Activated B cell treated with CpG ODN at 0.5 μM for 24 hours (primary cell): ENCODE results near the gene PAX2. TPM values are rescaled to one million over a fixed set of nuclear protein-coding genes. Genes with fewer than 3 reads are reported as not detected.

Experiments
- ATAC-seq: fragments of 200-7000 bp; cut with Tn5 transposase; one replicate; pipeline ENCODE4 v1.10.0; 2021; ENCODE audit warnings: low read depth, mild to moderate bottlenecking, moderate library complexity
- CTCF ChIA-PET: fragments of 350-600 bp; sonication (Branson Sonifier 250); formaldehyde crosslinking; loops from one replicate; lab custom pipeline; 2021; ENCODE audit warnings: antibody characterized with exemption; lab: Charles Lee
- POLR2A ChIA-PET: fragments of 350-600 bp; sonication (Branson Sonifier 250); formaldehyde crosslinking; loops from one replicate; lab custom pipeline; 2021; ENCODE audit warnings: antibody characterized with exemption; lab: Charles Lee
- DNase-seq: peaks from one replicate; pipeline ENCODE4 v3.0.0; 2022
- H3K27ac Mint-ChIP-seq: one replicate; pipeline ENCODE4 v1.8.0; 2020; ENCODE audit warnings: mixed read lengths
- H3K27me3 Mint-ChIP-seq: one replicate; pipeline ENCODE4 v1.8.0; 2021; ENCODE audit warnings: mixed read lengths
- H3K36me3 Mint-ChIP-seq: one replicate; pipeline ENCODE4 v1.8.0; 2021; ENCODE audit warnings: low read depth, mixed read lengths
- H3K4me1 Mint-ChIP-seq: one replicate; pipeline ENCODE4 v1.8.0; 2021; ENCODE audit warnings: mixed read lengths
- H3K4me3 Mint-ChIP-seq: one replicate; pipeline ENCODE4 v1.8.0; 2020; ENCODE audit warnings: mild to moderate bottlenecking, mixed read lengths
- H3K9me3 Mint-ChIP-seq: one replicate; pipeline ENCODE4 v1.8.0; 2020; ENCODE audit warnings: mixed read lengths
- intact Hi-C: fragments of 100-400 bp; cut with micrococcal nuclease; formaldehyde crosslinking; loops from one replicate; pipeline ENCODE4 v1.15.1; 2024
- total RNA-seq: library from RNA; stranded (reverse); gene quantifications from 2 replicates; pipeline ENCODE4 v1.2.3, GENCODE V29; 2022
- TF ChIP-seq, protein P1 (sequence below): fragments of 200-600 bp; IDR thresholded peaks from one replicate; pipeline ENCODE4 v1.8.0; 2022; ENCODE audit warnings: antibody characterized with exemption, mild to moderate bottlenecking

Gene PAX2
- total RNA-seq, 1 donor from 2014 or later: not detected

DNA sequence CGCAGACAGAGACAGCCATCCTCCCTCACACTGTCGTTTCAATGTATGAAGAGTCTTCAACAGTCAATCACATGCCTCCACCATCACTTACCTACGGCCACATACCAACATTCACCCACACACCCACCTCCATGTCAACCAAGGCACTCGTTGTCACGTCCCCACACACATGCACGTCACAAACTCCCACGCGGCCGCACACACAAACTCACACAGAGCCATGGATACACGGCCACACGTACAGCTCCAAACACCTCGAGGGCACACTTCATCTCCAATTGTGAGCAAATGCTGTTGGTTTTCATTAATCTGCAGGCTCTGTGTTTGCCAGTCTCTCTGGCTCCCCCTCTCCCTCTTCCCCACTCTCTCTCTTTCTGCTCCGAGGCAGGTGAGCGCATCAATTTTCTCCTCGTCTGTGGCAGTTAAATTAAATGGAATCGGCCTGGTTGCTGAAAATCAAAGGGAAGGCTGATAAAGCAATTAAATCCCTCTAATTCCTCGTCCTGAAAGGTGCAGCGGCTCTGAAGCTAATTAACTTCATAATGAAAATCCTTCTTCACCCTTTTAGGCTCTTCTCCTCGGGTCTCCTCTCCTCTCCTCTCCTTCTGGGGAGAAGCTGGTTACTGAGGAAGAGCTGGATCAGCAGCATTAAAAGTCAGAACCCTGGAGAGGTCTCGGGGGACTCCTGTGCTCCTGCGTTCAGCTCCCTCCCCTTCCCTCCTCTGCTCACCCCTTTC is 113.5 kb downstream of the PAX2 start:
- ChIA-PET CTCF (no interaction called here), POLR2A (no interaction called here)
- Mint-ChIP-seq H3K36me3 (no peaks in the 10 kb centered on the region), H3K4me1 (no peaks in the 10 kb centered on the region), H3K27me3 (peaks cover 57% of the 10 kb centered on the region), H3K4me3 (no peak overlapping the region), H3K27ac (no peak overlapping the region), H3K9me3 (peaks cover 2% of the 10 kb centered on the region)
- intact Hi-C loops: no loop called here
- ATAC-seq: no peak
- TF ChIP-seq, protein P1, sequence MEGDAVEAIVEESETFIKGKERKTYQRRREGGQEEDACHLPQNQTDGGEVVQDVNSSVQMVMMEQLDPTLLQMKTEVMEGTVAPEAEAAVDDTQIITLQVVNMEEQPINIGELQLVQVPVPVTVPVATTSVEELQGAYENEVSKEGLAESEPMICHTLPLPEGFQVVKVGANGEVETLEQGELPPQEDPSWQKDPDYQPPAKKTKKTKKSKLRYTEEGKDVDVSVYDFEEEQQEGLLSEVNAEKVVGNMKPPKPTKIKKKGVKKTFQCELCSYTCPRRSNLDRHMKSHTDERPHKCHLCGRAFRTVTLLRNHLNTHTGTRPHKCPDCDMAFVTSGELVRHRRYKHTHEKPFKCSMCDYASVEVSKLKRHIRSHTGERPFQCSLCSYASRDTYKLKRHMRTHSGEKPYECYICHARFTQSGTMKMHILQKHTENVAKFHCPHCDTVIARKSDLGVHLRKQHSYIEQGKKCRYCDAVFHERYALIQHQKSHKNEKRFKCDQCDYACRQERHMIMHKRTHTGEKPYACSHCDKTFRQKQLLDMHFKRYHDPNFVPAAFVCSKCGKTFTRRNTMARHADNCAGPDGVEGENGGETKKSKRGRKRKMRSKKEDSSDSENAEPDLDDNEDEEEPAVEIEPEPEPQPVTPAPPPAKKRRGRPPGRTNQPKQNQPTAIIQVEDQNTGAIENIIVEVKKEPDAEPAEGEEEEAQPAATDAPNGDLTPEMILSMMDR: no peak
- DNase-seq: no peak

- Mint-ChIP-seq H3K4me3 (no peak overlapping the region), H3K27me3 (peaks cover 54% of the 10 kb centered on the region), H3K4me1 (no peaks in the 10 kb centered on the region), H3K36me3 (no peaks in the 10 kb centered on the region), H3K9me3 (peaks cover 2% of the 10 kb centered on the region), H3K27ac (no peak overlapping the region)
- intact Hi-C loops: no loop called here
- TF ChIP-seq, protein P1: no peak
- ATAC-seq: no peak
- ChIA-PET POLR2A (no interaction called here), CTCF (no interaction called here)
- DNase-seq: no peak
Observed at GRCh38 chr10:100859484-100859763, 114.0 kb downstream of the PAX2 start.

- Mint-ChIP-seq H3K36me3 (no peaks in the 10 kb centered on the region), H3K27me3 (peaks cover 55% of the 10 kb centered on the region), H3K4me3 (no peak overlapping the region), H3K4me1 (no peaks in the 10 kb centered on the region), H3K9me3 (no peaks in the 10 kb centered on the region), H3K27ac (no peak overlapping the region)
- ChIA-PET POLR2A (no interaction called here), CTCF (no interaction called here)
- intact Hi-C loops: no loop called here
- ATAC-seq: no peak
- TF ChIP-seq, protein P1: no peak
- no peak for DNase-seq
Observed at GRCh38 chr10:100863433-100863832, 118.1 kb downstream of the PAX2 start.

DNA sequence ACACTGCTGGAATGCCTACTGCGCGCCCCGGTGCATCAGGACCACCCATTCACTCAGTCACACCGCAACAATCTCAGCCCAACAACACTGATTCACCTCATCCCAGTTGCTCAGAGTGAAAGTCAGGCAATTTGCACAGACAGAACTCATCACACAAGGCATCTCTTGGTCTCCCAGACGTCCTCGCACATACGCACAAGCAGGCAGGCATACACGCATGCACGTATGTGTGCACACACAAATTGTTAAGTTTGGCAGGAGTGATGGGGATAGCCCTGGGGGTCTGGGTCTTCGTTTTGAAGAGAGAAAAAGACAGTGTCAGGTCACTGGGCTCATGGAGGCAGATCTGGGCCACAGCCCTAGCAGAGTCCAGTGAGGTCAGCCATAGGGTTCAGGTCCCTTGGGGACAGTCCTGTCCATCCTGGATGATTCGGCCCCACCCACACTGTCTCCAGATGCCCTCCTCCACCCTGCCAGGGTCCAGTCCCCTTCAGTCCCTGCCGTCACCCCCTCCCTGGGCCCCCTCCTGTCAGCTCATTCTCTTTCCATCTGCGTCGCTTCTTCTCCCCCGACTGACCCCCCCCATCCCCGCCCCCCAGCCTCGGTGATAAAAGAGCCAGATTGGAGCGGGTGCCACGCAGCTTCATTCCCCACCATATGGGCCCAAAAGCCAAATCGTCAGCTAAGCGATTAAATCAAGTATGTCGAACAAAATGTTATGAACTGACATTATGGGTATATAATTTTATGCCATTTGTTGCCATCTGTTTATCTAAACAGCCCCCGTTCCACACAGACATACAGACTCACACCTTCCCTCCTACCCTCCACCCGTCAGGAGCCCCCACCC is 118.9 kb downstream of the PAX2 start:
- H3K27ac Mint-ChIP-seq: no peak overlapping the region
- DNase-seq: no peak
- no peak for ATAC-seq
- H3K27me3 Mint-ChIP-seq: peaks cover 50% of the 10 kb centered on the region
- H3K9me3 Mint-ChIP-seq: no peaks in the 10 kb centered on the region
- intact Hi-C loops: no loop called here
- POLR2A ChIA-PET: no interaction called here
- no peaks in the 10 kb centered on the region for H3K36me3 Mint-ChIP-seq
- no peaks in the 10 kb centered on the region for H3K4me1 Mint-ChIP-seq
- CTCF ChIA-PET: no interaction called here
- no peak overlapping the region for H3K4me3 Mint-ChIP-seq
- TF ChIP-seq, protein P1: no peak

- Mint-ChIP-seq H3K4me3 (no peak overlapping the region), H3K9me3 (no peaks in the 10 kb centered on the region), H3K4me1 (no peaks in the 10 kb centered on the region), H3K27me3 (peaks cover 50% of the 10 kb centered on the region), H3K36me3 (no peaks in the 10 kb centered on the region), H3K27ac (no peak overlapping the region)
- DNase-seq: no peak
- CTCF ChIA-PET: no interaction called here
- POLR2A ChIA-PET: no interaction called here
- intact Hi-C loops: no loop called here
- TF ChIP-seq, protein P1: no peak
- no peak for ATAC-seq
Observed at GRCh38 chr10:100864978-100865377, 119.6 kb downstream of the PAX2 start.
